OCI-LY7 (cell line): ENCODE data around the gene BTBD6. TPM values are rescaled to one million over a fixed set of nuclear protein-coding genes. Genes with fewer than 3 reads are reported as not detected.

Source experiments
- BruUV-seq: library from RNA; stranded (reverse); fragments of 400-500 nt; replicated peaks from 2 replicates; lab custom pipeline; 2021; lab: Mats Ljungman, UMichigan
- CTCF ChIA-PET: fragments of 300-600 bp; sonication (Branson Sonifier 250); formaldehyde crosslinking; loops from one replicate; lab custom pipeline; 2022; ENCODE audit warnings: antibody characterized with exemption; ENCODE audit not compliant: unreplicated experiment; lab: Charles Lee
- POLR2A ChIA-PET: fragments of 300-600 bp; sonication (Branson Sonifier 250); formaldehyde crosslinking; loops from one replicate; lab custom pipeline; 2022; ENCODE audit warnings: antibody characterized with exemption; lab: Charles Lee
- DNase-seq: peaks from one replicate; pipeline ENCODE4 v3.0.0-alpha.2; 2015; ENCODE audit warnings: low spot score
- H2AFZ ChIP-seq: fragments of 200-600 bp; sonication (generic), shearing (Covaris generic); 2 replicates; pipeline ENCODE4 v1.6.1; 2014; ENCODE audit warnings: mild to moderate bottlenecking, antibody characterized with exemption, low read length, moderate library complexity
- H3K27ac ChIP-seq: fragments of 200-600 bp; sonication (generic); 2 replicates; pipeline ENCODE4 v1.5.1; 2014; ENCODE audit warnings: mixed run types, low read depth, mild to moderate bottlenecking, moderate library complexity, low read length, inconsistent platforms; ENCODE audit not compliant: poor library complexity, severe bottlenecking
- H3K36me3 ChIP-seq: fragments of 200-600 bp; sonication (generic); 2 replicates; pipeline ENCODE4 v1.6.1; 2014; ENCODE audit warnings: mild to moderate bottlenecking, antibody characterized with exemption, low read length, moderate library complexity, mixed read lengths; ENCODE audit not compliant: insufficient read depth
- H3K4me1 ChIP-seq: fragments of 200-600 bp; sonication (generic); 2 replicates; pipeline ENCODE4 v1.5.1; 2014; ENCODE audit warnings: mild to moderate bottlenecking, low read length; ENCODE audit not compliant: insufficient read depth, poor library complexity, severe bottlenecking
- H3K4me2 ChIP-seq: fragments of 200-600 bp; sonication (generic); 2 replicates; pipeline ENCODE4 v1.6.1; 2014; ENCODE audit warnings: mild to moderate bottlenecking, low read length
- H3K4me3 ChIP-seq: fragments of 200-600 bp; sonication (generic); 2 replicates; pipeline ENCODE4 v1.5.1; 2014; ENCODE audit warnings: mild to moderate bottlenecking, low read depth, low read length; ENCODE audit not compliant: poor library complexity, severe bottlenecking
- H3K79me2 ChIP-seq: fragments of 200-600 bp; sonication (generic); 2 replicates; pipeline ENCODE4 v1.6.1; 2016; ENCODE audit warnings: low read depth, mild to moderate bottlenecking, low read length, moderate library complexity, mixed read lengths; ENCODE audit not compliant: insufficient read depth
- H3K9me2 ChIP-seq: fragments of 200-600 bp; sonication (generic); 2 replicates; pipeline ENCODE4 v1.6.1; 2016; ENCODE audit warnings: mild to moderate bottlenecking, low read length, mixed read lengths; ENCODE audit not compliant: insufficient read depth
- H3K9me3 ChIP-seq: fragments of 200-600 bp; sonication (generic); 2 replicates; pipeline ENCODE4 v1.6.1; 2014; ENCODE audit warnings: mild to moderate bottlenecking, mixed run types, low read length, mixed read lengths
- H4K20me1 ChIP-seq: fragments of 200-600 bp; sonication (generic); 2 replicates; pipeline ENCODE4 v1.6.1; 2014; ENCODE audit warnings: mild to moderate bottlenecking, antibody characterized with exemption, low read length, moderate library complexity, mixed read lengths; ENCODE audit not compliant: insufficient read depth
- EZH2phosphoT487 ChIP-seq: fragments of 200-600 bp; sonication (generic); IDR thresholded peaks from 2 replicates; pipeline ENCODE4 v1.6.1; 2018; ENCODE audit warnings: low read depth, borderline replicate concordance, mild to moderate bottlenecking, mixed run types, antibody characterized with exemption, low read length, moderate library complexity, mixed read lengths
- intact Hi-C: fragments of 100-400 bp; cut with micrococcal nuclease; formaldehyde crosslinking; loops from one replicate; pipeline ENCODE4 v1.10.0; 2022; ENCODE audit not compliant: unreplicated experiment
- total RNA-seq, 2 experiments: library from RNA; depleted of rRNA in 1 of 2; stranded (reverse); fragments of >200 nt in 1 of 2; shearing (Covaris generic) in 1 of 2; gene quantifications; 2 replicates each; pipeline ENCODE4 v1.2.3, GENCODE V29; 2014 to 2022
- TF ChIP-seq, protein P1 (sequence below): fragments of 200-600 bp; sonication (generic); conservative IDR thresholded peaks from 2 replicates; pipeline ENCODE4 v1.5.1; 2014; ENCODE audit warnings: mild to moderate bottlenecking, antibody characterized with exemption, low read length, moderate library complexity, mixed read lengths

The BTBD6 gene
- total RNA-seq, 2 experiments from 2014 or later, result 5.7 to 27.9 TPM

DNA sequence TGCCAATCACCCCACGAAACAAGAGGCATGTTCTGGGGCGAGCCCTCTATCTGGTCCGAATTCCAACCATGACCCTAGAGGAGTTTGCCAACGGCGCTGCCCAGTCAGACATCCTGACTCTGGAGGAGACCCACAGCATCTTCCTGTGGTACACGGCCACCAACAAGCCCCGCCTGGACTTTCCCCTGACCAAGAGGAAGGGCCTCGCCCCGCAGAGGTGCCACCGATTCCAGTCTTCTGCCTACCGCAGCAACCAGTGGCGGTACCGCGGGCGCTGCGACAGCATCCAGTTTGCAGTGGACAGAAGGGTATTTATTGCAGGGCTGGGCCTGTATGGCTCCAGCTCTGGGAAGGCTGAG lies 1.7 kb downstream of the BTBD6 start:
- ChIA-PET POLR2A (no interaction called here), CTCF (no interaction called here)
- BruUV-seq, result no TSS peak
- Histone ChIP-seq H3K27ac (no peak overlapping the region), H3K4me1 (peaks cover 5% of the 10 kb centered on the region), H3K79me2 (no peaks in the 10 kb centered on the region), H3K4me3 (no peak overlapping the region), H2AFZ (no peak overlapping the region), H3K9me3 (no peaks in the 10 kb centered on the region), H3K36me3 (no peaks in the 10 kb centered on the region; the same call in 1 of the 2 replicates), H3K9me2 (no peaks in the 10 kb centered on the region), H4K20me1 (no peaks in the 10 kb centered on the region), H3K4me2 (no peak overlapping the region)
- intact Hi-C loops, result no loop called here
- DNase-seq, result no peak
- no peak for TF ChIP-seq EZH2phosphoT487

DNA sequence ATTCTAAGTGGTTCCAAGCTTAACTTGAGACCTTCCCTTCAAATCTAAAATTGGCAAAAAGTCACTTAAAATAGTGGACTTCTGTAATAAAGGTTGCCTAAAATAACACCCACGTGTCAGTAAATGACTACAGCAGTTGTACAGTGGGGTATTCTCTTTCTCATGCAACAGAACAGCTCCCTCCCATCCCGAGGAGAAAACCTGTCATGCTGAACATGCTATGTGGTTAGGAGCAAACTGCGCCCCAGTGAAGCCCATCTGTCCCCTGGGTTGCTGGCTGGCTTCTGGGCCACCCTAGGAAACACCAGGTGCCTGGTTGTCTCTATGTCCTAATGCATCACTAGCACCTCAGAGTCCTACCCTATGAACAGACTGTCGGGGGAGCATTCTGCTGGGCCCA lies 2.7 kb downstream of the BTBD6 start:
- POLR2A ChIA-PET, result no interaction called here
- no peak overlapping the region for H3K4me3 ChIP-seq

DNA sequence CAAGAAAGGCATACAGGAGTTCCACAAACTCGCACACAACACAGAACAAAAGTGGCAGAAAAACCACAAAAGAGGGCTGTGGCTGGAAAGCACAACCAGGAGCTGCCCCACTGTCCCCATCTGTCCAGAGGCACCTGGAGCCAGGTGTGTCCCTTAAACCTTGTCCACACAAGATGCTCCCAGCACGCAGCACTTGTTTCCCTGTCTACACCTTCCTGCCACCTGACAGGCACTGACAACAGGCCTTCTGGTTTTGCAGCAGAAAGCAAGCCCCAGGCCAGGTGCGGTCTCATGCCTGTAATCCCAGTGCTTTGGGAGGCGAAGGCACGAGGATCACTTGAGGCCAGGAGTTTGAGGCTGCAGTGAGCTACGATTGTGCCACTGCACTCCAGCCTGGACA lies 3.6 kb downstream of the BTBD6 start:
- Histone ChIP-seq H4K20me1 (no peaks in the 10 kb centered on the region), H3K9me3 (no peaks in the 10 kb centered on the region), H3K4me3 (no peak overlapping the region), H3K79me2 (no peaks in the 10 kb centered on the region), H3K4me2 (no peak overlapping the region), H3K36me3 (no peaks in the 10 kb centered on the region; the same call in 1 of the 2 replicates), H3K4me1 (peaks cover 15% of the 10 kb centered on the region), H3K27ac (no peak overlapping the region), H3K9me2 (no peaks in the 10 kb centered on the region), H2AFZ (no peak overlapping the region)
- POLR2A ChIA-PET, result no interaction called here
- CTCF ChIA-PET, result no interaction called here
- no peak for DNase-seq
- no peak for TF ChIP-seq EZH2phosphoT487
- TF ChIP-seq, protein P1, sequence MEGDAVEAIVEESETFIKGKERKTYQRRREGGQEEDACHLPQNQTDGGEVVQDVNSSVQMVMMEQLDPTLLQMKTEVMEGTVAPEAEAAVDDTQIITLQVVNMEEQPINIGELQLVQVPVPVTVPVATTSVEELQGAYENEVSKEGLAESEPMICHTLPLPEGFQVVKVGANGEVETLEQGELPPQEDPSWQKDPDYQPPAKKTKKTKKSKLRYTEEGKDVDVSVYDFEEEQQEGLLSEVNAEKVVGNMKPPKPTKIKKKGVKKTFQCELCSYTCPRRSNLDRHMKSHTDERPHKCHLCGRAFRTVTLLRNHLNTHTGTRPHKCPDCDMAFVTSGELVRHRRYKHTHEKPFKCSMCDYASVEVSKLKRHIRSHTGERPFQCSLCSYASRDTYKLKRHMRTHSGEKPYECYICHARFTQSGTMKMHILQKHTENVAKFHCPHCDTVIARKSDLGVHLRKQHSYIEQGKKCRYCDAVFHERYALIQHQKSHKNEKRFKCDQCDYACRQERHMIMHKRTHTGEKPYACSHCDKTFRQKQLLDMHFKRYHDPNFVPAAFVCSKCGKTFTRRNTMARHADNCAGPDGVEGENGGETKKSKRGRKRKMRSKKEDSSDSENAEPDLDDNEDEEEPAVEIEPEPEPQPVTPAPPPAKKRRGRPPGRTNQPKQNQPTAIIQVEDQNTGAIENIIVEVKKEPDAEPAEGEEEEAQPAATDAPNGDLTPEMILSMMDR, result no peak
- BruUV-seq, result no TSS peak
- intact Hi-C loops, result no loop called here

More for the DNA sequence above, 2.7 kb downstream of the BTBD6 start:
- no peaks in the 10 kb centered on the region; the same call in 1 of the 2 replicates for H3K36me3 ChIP-seq
- H3K9me3 ChIP-seq, result no peaks in the 10 kb centered on the region
- H3K4me1 ChIP-seq, result peaks cover 15% of the 10 kb centered on the region
- CTCF ChIA-PET, result no interaction called here
- no peak overlapping the region for H3K27ac ChIP-seq
- intact Hi-C loops, result no loop called here
- no peaks in the 10 kb centered on the region for H3K79me2 ChIP-seq
- no peaks in the 10 kb centered on the region for H4K20me1 ChIP-seq
- TF ChIP-seq EZH2phosphoT487, result no peak
- TF ChIP-seq, protein P1, result no peak
- no peak overlapping the region for H3K4me2 ChIP-seq
- no TSS peak for BruUV-seq
- H2AFZ ChIP-seq, result no peak overlapping the region
- H3K9me2 ChIP-seq, result no peaks in the 10 kb centered on the region
- DNase-seq, result no peak
